ENCODE results near the gene ASGR1. TPM values are rescaled to one million over a fixed set of nuclear protein-coding genes. Genes with fewer than 3 reads are reported as not detected.

The ASGR1 gene
- total and polyA plus RNA-seq, 7 experiments from 2014 or later = 0.79 to 11.9 (median 1.3) TPM; not detected in 3

- Mint-ChIP-seq H3K4me3 (no peak overlapping the region), H3K27me3 (peaks cover 0 to 22% (median 6%) of the 10 kb centered on the region in 5 donors), H3K27ac (no peak overlapping the region), H3K9me3 (no peaks in the 10 kb centered on the region), H3K4me1 (peaks cover 0 to 11% (median 5%) of the 10 kb centered on the region in 7 donors), H3K36me3 (no peaks in the 10 kb centered on the region)
- POLR2A ChIA-PET = interaction anchor here (2.5 kb wide), 1 partner anchor 94 kb away, joined by 13 read pairs; no protein-coding TSS in a partner anchor
- CTCF ChIA-PET = interaction anchor here (1.6 to 10.3 kb wide), 3 partner anchors 9 to 94 kb away, joined by 4 to 145 read pairs (median 47); partner anchors contain the start of gene SLC16A11
- DNase-seq (no peak), ATAC-seq (no peak)
- H3K27ac ChIP-seq (ENCODE audit: low read depth, low read length) = no peak overlapping the region
- H3K4me3 ChIP-seq (ENCODE audit: low read length) = no peak overlapping the region
- no peaks in the 10 kb centered on the region for H3K27me3 ChIP-seq (ENCODE audit: control insufficient read depth in 2 of 2, insufficient read depth in 2 of 2, low read length in 2 of 2)
- peaks cover 0 to 3% of the 10 kb centered on the region in 2 donors for H3K4me1 ChIP-seq (ENCODE audit: control insufficient read depth in 2 of 2, insufficient read depth in 2 of 2, low read length in 2 of 2)
- intact Hi-C loops (cut with micrococcal nuclease) = loop anchor here in 1 of 2 donors (5.0 kb wide), 1 partner anchor 227 kb away; no protein-coding TSS in a partner anchor
- H3K36me3 ChIP-seq (ENCODE audit: control insufficient read depth in 2 of 3, insufficient read depth in 3 of 3, low read length in 3 of 3) = no peaks in the 10 kb centered on the region
- no peaks in the 10 kb centered on the region for H3K9me3 ChIP-seq (ENCODE audit: control insufficient read depth in 2 of 3, low read length in 3 of 3)
Measured at GRCh38 chr17:7139400-7139799, 39.8 kb downstream of the ASGR1 start.

GRCh38 chr17:7138800-7139381 lies 40.3 kb downstream of the ASGR1 start:
- Mint-ChIP-seq H3K9me3 (no peaks in the 10 kb centered on the region), H3K27me3 (peaks cover 0 to 22% (median 6%) of the 10 kb centered on the region in 5 donors), H3K4me3 (no peak overlapping the region), H3K27ac (no peak overlapping the region), H3K36me3 (no peaks in the 10 kb centered on the region), H3K4me1 (peaks cover 0 to 12% (median 5%) of the 10 kb centered on the region in 7 donors)
- Histone ChIP-seq H3K4me3 (ENCODE audit: low read length) (no peak overlapping the region), H3K4me1 (ENCODE audit: control insufficient read depth in 2 of 2, insufficient read depth in 2 of 2, low read length in 2 of 2) (peaks cover 0 to 4% of the 10 kb centered on the region in 2 donors), H3K36me3 (ENCODE audit: control insufficient read depth in 2 of 3, insufficient read depth in 3 of 3, low read length in 3 of 3) (no peaks in the 10 kb centered on the region), H3K27ac (ENCODE audit: low read depth, low read length) (no peak overlapping the region), H3K9me3 (ENCODE audit: control insufficient read depth in 2 of 3, low read length in 3 of 3) (no peaks in the 10 kb centered on the region), H3K27me3 (ENCODE audit: control insufficient read depth in 2 of 2, insufficient read depth in 2 of 2, low read length in 2 of 2) (no peaks in the 10 kb centered on the region)
- intact Hi-C loops (cut with micrococcal nuclease) = loop anchor here in 1 of 2 donors (5.0 kb wide), 1 partner anchor 227 kb away; no protein-coding TSS in a partner anchor
- DNase-seq (no peak), ATAC-seq (peak; percentile 53)
- ChIA-PET POLR2A (interaction anchor here (2.5 kb wide), 1 partner anchor 93 kb away, joined by 13 read pairs; no protein-coding TSS in a partner anchor), CTCF (interaction anchor here (0.8 to 10.3 kb wide), 4 partner anchors 9 to 94 kb away, joined by 3 to 145 read pairs (median 26); partner anchors contain the start of gene SLC16A11)

DNA sequence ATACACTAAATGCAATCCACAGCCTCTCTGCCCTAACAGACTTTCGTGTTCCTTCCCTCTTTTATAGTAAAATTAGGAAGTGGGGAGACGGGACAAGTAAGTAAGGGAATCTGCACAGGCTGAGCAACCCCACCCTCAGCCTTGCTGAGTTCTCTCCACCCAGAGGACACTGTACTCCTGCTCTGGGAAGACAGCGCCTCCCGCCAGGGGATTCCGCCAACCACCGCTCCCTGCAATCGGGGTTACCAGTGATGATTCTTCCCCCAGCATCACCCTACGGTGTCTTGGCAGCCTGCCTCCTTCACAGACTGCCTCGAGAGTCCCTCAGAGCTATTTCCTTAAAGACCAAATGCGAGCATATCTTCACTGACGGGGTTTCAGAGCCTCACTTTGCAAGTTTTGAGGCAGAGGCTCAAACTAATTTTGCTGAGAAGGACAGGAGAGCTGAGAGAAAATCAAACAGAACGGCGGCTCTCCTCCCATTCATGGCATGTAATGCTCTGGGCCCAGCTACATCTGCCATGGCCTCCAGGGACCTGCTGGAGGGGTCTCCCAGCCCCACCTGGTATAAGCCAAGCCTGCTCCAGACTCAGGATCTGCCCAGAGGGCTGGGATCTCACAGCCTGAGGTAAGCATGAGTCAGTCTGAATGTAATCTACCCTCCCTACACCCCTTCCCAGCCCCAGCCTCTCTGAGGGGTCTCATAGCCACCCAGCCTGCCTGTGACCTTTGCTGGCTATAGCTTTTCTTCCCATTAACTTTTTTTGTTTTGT lies 41.8 kb downstream of the ASGR1 start:
- Histone ChIP-seq H3K4me1 (ENCODE audit: control insufficient read depth in 2 of 2, insufficient read depth in 2 of 2, low read length in 2 of 2) (peaks cover 5 to 14% of the 10 kb centered on the region in 2 donors), H3K27ac (ENCODE audit: low read depth, low read length) (no peak overlapping the region), H3K27me3 (ENCODE audit: control insufficient read depth in 2 of 2, insufficient read depth in 2 of 2, low read length in 2 of 2) (no peaks in the 10 kb centered on the region), H3K9me3 (ENCODE audit: control insufficient read depth in 2 of 3, low read length in 3 of 3) (no peaks in the 10 kb centered on the region), H3K4me3 (ENCODE audit: low read length) (no peak overlapping the region), H3K36me3 (ENCODE audit: control insufficient read depth in 2 of 3, insufficient read depth in 3 of 3, low read length in 3 of 3) (no peaks in the 10 kb centered on the region)
- H3K27ac Mint-ChIP-seq = no peak overlapping the region
- peaks cover 6 to 26% (median 17%) of the 10 kb centered on the region in 7 donors for H3K4me1 Mint-ChIP-seq
- no peaks in the 10 kb centered on the region for H3K36me3 Mint-ChIP-seq
- ChIA-PET CTCF (interaction anchor here (0.9 to 10.3 kb wide), 10 partner anchors 18 to 294 kb away, joined by 3 to 145 read pairs (median 4); partner anchors contain the start of gene SLC16A11), POLR2A (interaction anchor here (0.7 to 2.1 kb wide), 4 partner anchors 91 to 101 kb away, joined by 3 to 14 read pairs (median 4); partner anchors contain the start of genes SLC16A11 and SLC16A13)
- ATAC-seq = no peak
- no peaks in the 10 kb centered on the region for H3K9me3 Mint-ChIP-seq
- H3K4me3 Mint-ChIP-seq = no peak overlapping the region
- no peak for DNase-seq
- H3K27me3 Mint-ChIP-seq = peaks cover 0 to 24% (median 6%) of the 10 kb centered on the region in 5 donors
- intact Hi-C loops (cut with micrococcal nuclease) = loop anchor here (2.0 to 5.0 kb wide), 2 partner anchors 39 to 225 kb away; no protein-coding TSS in a partner anchor

- peaks cover 0 to 24% (median 6%) of the 10 kb centered on the region in 5 donors for H3K27me3 Mint-ChIP-seq
- H3K36me3 Mint-ChIP-seq = no peaks in the 10 kb centered on the region
- no peaks in the 10 kb centered on the region for H3K9me3 Mint-ChIP-seq
- H3K4me3 ChIP-seq (ENCODE audit: low read length) = no peak overlapping the region
- peaks cover 13 to 34% (median 23%) of the 10 kb centered on the region in 7 donors for H3K4me1 Mint-ChIP-seq
- CTCF ChIA-PET = interaction anchor here (0.7 to 10.3 kb wide), 12 partner anchors 19 to 470 kb away, joined by 3 to 145 read pairs (median 4); partner anchors contain the start of genes SLC16A11 and SLC16A13
- H3K27ac ChIP-seq (ENCODE audit: low read depth, low read length) = no peak overlapping the region
- peaks cover 6 to 20% of the 10 kb centered on the region in 2 donors for H3K4me1 ChIP-seq (ENCODE audit: control insufficient read depth in 2 of 2, insufficient read depth in 2 of 2, low read length in 2 of 2)
- intact Hi-C loops (cut with micrococcal nuclease) = loop anchor here (1.0 to 5.0 kb wide), 6 partner anchors 40 to 225 kb away; no protein-coding TSS in a partner anchor
- H3K4me3 Mint-ChIP-seq = peak overlapping the region in 4 of 10 donors; percentile 32 to 53 (median 44)
- ATAC-seq (peak; percentile 24), DNase-seq (peak; percentile 53 to 74 (median 71))
- H3K9me3 ChIP-seq (ENCODE audit: control insufficient read depth in 2 of 3, low read length in 3 of 3) = no peaks in the 10 kb centered on the region
- H3K27me3 ChIP-seq (ENCODE audit: control insufficient read depth in 2 of 2, insufficient read depth in 2 of 2, low read length in 2 of 2) = no peaks in the 10 kb centered on the region
- POLR2A ChIA-PET = interaction anchor here (0.7 to 2.1 kb wide), 4 partner anchors 84 to 100 kb away, joined by 3 to 14 read pairs (median 4); partner anchors contain the start of gene SLC16A13
- H3K36me3 ChIP-seq (ENCODE audit: control insufficient read depth in 2 of 3, insufficient read depth in 3 of 3, low read length in 3 of 3) = no peaks in the 10 kb centered on the region
- peak overlapping the region in 4 of 9 donors; percentile 8 to 48 (median 28) for H3K27ac Mint-ChIP-seq
Measured at GRCh38 chr17:7136266-7136877, 42.8 kb downstream of the ASGR1 start.

DNA sequence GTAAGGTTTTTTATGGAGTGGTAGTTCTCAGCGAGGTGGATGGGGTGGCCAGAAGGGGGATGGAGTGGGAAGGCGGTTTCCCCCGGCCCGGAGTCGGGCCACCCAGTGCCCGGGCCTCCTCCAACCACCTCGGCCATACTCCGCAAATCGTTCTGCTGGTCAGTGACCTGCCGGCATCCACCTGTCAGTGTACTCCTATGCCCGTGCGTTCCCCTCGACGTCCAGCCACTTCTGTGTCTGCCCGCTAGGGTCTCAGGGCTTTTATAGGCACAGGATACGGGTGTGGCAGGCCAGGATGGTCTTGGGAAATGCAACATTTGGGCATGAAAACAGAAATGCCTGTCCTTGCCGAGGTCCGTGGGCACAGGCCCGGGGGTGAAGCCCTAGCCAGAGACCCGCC lies 45.3 kb downstream of the ASGR1 start:
- Histone ChIP-seq H3K9me3 (ENCODE audit: control insufficient read depth in 2 of 3, low read length in 3 of 3) (no peaks in the 10 kb centered on the region), H3K4me1 (ENCODE audit: control insufficient read depth in 2 of 2, insufficient read depth in 2 of 2, low read length in 2 of 2) (peaks cover 6 to 20% of the 10 kb centered on the region in 2 donors), H3K27ac (ENCODE audit: low read depth, low read length) (peak overlapping the region; percentile 65), H3K36me3 (ENCODE audit: control insufficient read depth in 2 of 3, insufficient read depth in 3 of 3, low read length in 3 of 3) (no peaks in the 10 kb centered on the region), H3K27me3 (ENCODE audit: control insufficient read depth in 2 of 2, insufficient read depth in 2 of 2, low read length in 2 of 2) (no peaks in the 10 kb centered on the region), H3K4me3 (ENCODE audit: low read length) (no peak overlapping the region)
- H3K9me3 Mint-ChIP-seq = no peaks in the 10 kb centered on the region
- ATAC-seq (no peak), DNase-seq (no peak)
- no peaks in the 10 kb centered on the region for H3K36me3 Mint-ChIP-seq
- POLR2A ChIA-PET = interaction anchor here (2.1 to 2.3 kb wide), 2 partner anchors 88 to 98 kb away, joined by 6 to 20 read pairs; partner anchors contain the start of gene SLC16A13
- CTCF ChIA-PET = interaction anchor here (1.1 to 10.3 kb wide), 5 partner anchors 81 to 223 kb away, joined by 3 to 145 read pairs (median 6); partner anchors contain the start of gene SLC16A11
- H3K4me1 Mint-ChIP-seq = peaks cover 18 to 39% (median 28%) of the 10 kb centered on the region in 7 donors
- intact Hi-C loops (cut with micrococcal nuclease) = loop anchor here in 1 of 2 donors (2.0 to 5.0 kb wide), 2 partner anchors 291 to 482 kb away; partner anchors contain the start of genes C17orf100 and MED31
- peaks cover 0 to 22% (median 3%) of the 10 kb centered on the region in 5 donors for H3K27me3 Mint-ChIP-seq
- H3K27ac Mint-ChIP-seq = peak overlapping the region in 7 of 9 donors; percentile 36 to 98 (median 89)
- peak overlapping the region in 7 of 10 donors; percentile 13 to 81 (median 73) for H3K4me3 Mint-ChIP-seq

All from naive thymus-derived CD4-positive, alpha-beta T cell (primary cell).